HCT116 (cell line): Measurements from ENCODE around the gene SLC16A11. TPM values are rescaled to one million over a fixed set of nuclear protein-coding genes. Genes with fewer than 3 reads are reported as not detected.

Source experiments
- ATAC-seq: fragments of 200-7000 bp; cut with Tn5 transposase; 2 replicates; pipeline ENCODE4 v1.9.1; 2020; ENCODE audit warnings: mild to moderate bottlenecking, moderate library complexity
- BruUV-seq: library from RNA; stranded (reverse); fragments of 400-500 nt; replicated peaks from 2 replicates; lab custom pipeline; 2021; lab: Mats Ljungman, UMichigan
- CTCF ChIA-PET: fragments of 300-600 bp; sonication (Branson Sonifier 250); formaldehyde crosslinking; loops from one replicate; lab custom pipeline; 2021; ENCODE audit warnings: antibody characterized with exemption; lab: Charles Lee
- POLR2A ChIA-PET: fragments of 300-600, 350-600 bp; sonication (Branson Sonifier 250); formaldehyde crosslinking; loops from one replicate; lab custom pipeline; 2021; ENCODE audit warnings: antibody characterized with exemption; lab: Charles Lee
- RAD21 ChIA-PET, 2 experiments: fragments of 300-600 bp; sonication (Branson Sonifier 250); formaldehyde crosslinking; loops; one replicate each; lab custom pipeline; 2023; ENCODE audit warnings: low total read pairs in 2 of 2; ENCODE audit not compliant: uncharacterized antibody in 2 of 2, unreplicated experiment in 2 of 2, low non-redundant PET in 1 of 2; lab: Charles Lee
- DNase-seq: peaks from one replicate; pipeline ENCODE4 v3.0.0-alpha.2; 2010; ENCODE audit warnings: low read depth, low spot score
- H2AFZ ChIP-seq: fragments of 200-600 bp; shearing (Covaris generic), sonication (generic); 2 replicates; pipeline ENCODE4 v1.6.1; 2017; ENCODE audit warnings: low read depth, mixed run types, mixed read lengths, antibody characterized with exemption, low read length; ENCODE audit not compliant: poor library complexity, severe bottlenecking
- H3K27ac ChIP-seq: 2 replicates; pipeline ENCODE4 v1.5.1; 2012; ENCODE audit warnings: low read depth, low read length
- H3K27me3 ChIP-seq: fragments of 200-600 bp; sonication (generic); 2 replicates; pipeline ENCODE4 v1.6.1; 2016; ENCODE audit warnings: mixed run types, low read length, mixed read lengths; ENCODE audit not compliant: insufficient read depth
- H3K36me3 ChIP-seq, 2 experiments: fragments of 200-500 bp in 1 of 2; fragments of 200-600 bp in 1 of 2; sonication (Bioruptor generic) in 1 of 2; sonication (generic) in 1 of 2; 2 replicates each; pipeline versions ENCODE4 v1.5.1 to v1.6.1; 2014 to 2016; ENCODE audit warnings: low read length in 2 of 2, inconsistent platforms in 1 of 2, mixed read lengths in 1 of 2, mixed run types in 1 of 2; ENCODE audit not compliant: insufficient read depth in 2 of 2, control insufficient read depth in 1 of 2
- H3K4me1 ChIP-seq, 2 experiments: fragments of 200-600 bp in 1 of 2; sonication (generic) in 1 of 2; 2 replicates each; pipeline versions ENCODE4 v1.5.1 to v1.6.1; 2012 to 2017; ENCODE audit warnings: low read length in 2 of 2, inconsistent platforms in 1 of 2, mild to moderate bottlenecking in 1 of 2, mixed read lengths in 1 of 2, mixed run types in 1 of 2, moderate library complexity in 1 of 2; ENCODE audit not compliant: insufficient read depth in 2 of 2, control insufficient read depth in 1 of 2
- H3K4me2 ChIP-seq: fragments of 200-600 bp; sonication (generic); 2 replicates; pipeline ENCODE4 v1.6.1; 2017; ENCODE audit warnings: mixed run types, low read length, mixed read lengths
- H3K4me3 ChIP-seq, 2 experiments: fragments of 200-600 bp in 1 of 2; sonication (generic) in 1 of 2; replicated peaks in 1 of 2; 2 replicates each; pipeline ENCODE4 v1.5.1; 2011 to 2016; ENCODE audit warnings: low read length in 2 of 2, control low read depth in 1 of 2, low read depth in 1 of 2, mild to moderate bottlenecking in 1 of 2, mixed read lengths in 1 of 2, mixed run types in 1 of 2
- H3K79me2 ChIP-seq: fragments of 200-600 bp; sonication (generic); 2 replicates; pipeline ENCODE4 v1.6.1; 2017; ENCODE audit warnings: mild to moderate bottlenecking, mixed run types, low read length, moderate library complexity, mixed read lengths; ENCODE audit not compliant: insufficient read depth
- H3K9ac ChIP-seq: fragments of 200-600 bp; sonication (generic); 2 replicates; pipeline ENCODE4 v1.6.1; 2016; ENCODE audit warnings: low read length, mixed read lengths
- H3K9me2 ChIP-seq: fragments of 200-600 bp; sonication (generic), shearing (Covaris generic); 2 replicates; pipeline ENCODE4 v1.6.1; 2017; ENCODE audit warnings: mixed run types, mild to moderate bottlenecking, moderate library complexity; ENCODE audit not compliant: insufficient read depth
- H3K9me3 ChIP-seq, 2 experiments: fragments of 200-500 bp in 1 of 2; fragments of 200-600 bp in 1 of 2; sonication (Bioruptor generic) in 1 of 2; sonication (generic) in 1 of 2; 2 replicates each; pipeline ENCODE4 v1.6.1; 2014 to 2017; ENCODE audit warnings: low read length in 2 of 2, mixed read lengths in 2 of 2, inconsistent platforms in 1 of 2, low read depth in 1 of 2, mild to moderate bottlenecking in 1 of 2, mixed run types in 1 of 2, moderate library complexity in 1 of 2; ENCODE audit not compliant: control insufficient read depth in 1 of 2, insufficient read depth in 1 of 2
- H4K20me1 ChIP-seq: fragments of 200-600 bp; sonication (generic), shearing (Covaris generic); 2 replicates; pipeline ENCODE4 v1.6.1; 2017; ENCODE audit warnings: mixed run types, mild to moderate bottlenecking, moderate library complexity; ENCODE audit not compliant: insufficient read depth
- CBX3 ChIP-seq: IDR thresholded peaks from 2 replicates; pipeline ENCODE4 v1.6.1; 2012; ENCODE audit warnings: low read depth
- CEBPB ChIP-seq: IDR thresholded peaks from 2 replicates; pipeline ENCODE4 v1.6.1; 2012; ENCODE audit warnings: low read depth
- CTCF ChIP-seq, 3 experiments: fragments of 200-600 bp in 1 of 3; sonication (generic) in 1 of 3; IDR thresholded peaks in 2 of 3; conservative IDR thresholded peaks in 1 of 3; 2 replicates each; pipeline ENCODE4 v1.5.1; 2012 to 2017; ENCODE audit warnings: low read depth in 2 of 3, low read length in 2 of 3, antibody characterized with exemption in 1 of 3, borderline replicate concordance in 1 of 3, control low read depth in 1 of 3, mild to moderate bottlenecking in 1 of 3, mixed read lengths in 1 of 3, mixed run types in 1 of 3, moderate library complexity in 1 of 3; ENCODE audit not compliant: insufficient read depth in 1 of 3
- EGR1 ChIP-seq: IDR thresholded peaks from 2 replicates; pipeline ENCODE4 v1.6.1; 2012; ENCODE audit warnings: low read depth
- ELF1 ChIP-seq: IDR thresholded peaks from 2 replicates; pipeline ENCODE4 v1.6.1; 2012; ENCODE audit warnings: low read depth, borderline replicate concordance
- FOSL1 ChIP-seq: IDR thresholded peaks from 2 replicates; pipeline ENCODE4 v1.6.1; 2012; ENCODE audit warnings: low read depth
- JUND ChIP-seq: IDR thresholded peaks from 2 replicates; pipeline ENCODE4 v1.6.1; 2012
- MAX ChIP-seq: IDR thresholded peaks from 2 replicates; pipeline ENCODE4 v1.6.1; 2012
- POLR2A ChIP-seq: IDR thresholded peaks from 2 replicates; pipeline ENCODE4 v1.7.0; 2011; ENCODE audit warnings: borderline replicate concordance; ENCODE audit not compliant: insufficient read depth, insufficient read length; ENCODE audit errors: extremely low read depth
- SP1 ChIP-seq: IDR thresholded peaks from 2 replicates; pipeline ENCODE4 v1.6.1; 2012; ENCODE audit warnings: low read depth
- SRF ChIP-seq: IDR thresholded peaks from 2 replicates; pipeline ENCODE4 v1.6.1; 2012; ENCODE audit warnings: low read depth
- TCF7L2 ChIP-seq: IDR thresholded peaks from 2 replicates; pipeline ENCODE4 v1.7.0; 2011; ENCODE audit warnings: borderline replicate concordance, inconsistent platforms; ENCODE audit not compliant: insufficient read depth, insufficient read length; ENCODE audit errors: extremely low read depth
- ZFX ChIP-seq: fragments of 450-650 bp; IDR thresholded peaks from 2 replicates; pipeline ENCODE4 v1.6.1; 2017
- intact Hi-C: fragments of 100-400 bp; cut with micrococcal nuclease; formaldehyde crosslinking; loops from 2 replicates; pipeline ENCODE4 v1.10.0; 2022
- total RNA-seq: library from RNA; stranded (reverse); gene quantifications from one replicate; pipeline ENCODE4 v1.2.1, GENCODE V29; 2021; ENCODE audit not compliant: unreplicated experiment

SLC16A11 gene
- total RNA-seq, 1 experiment from 2014 or later, result not detected

- Histone ChIP-seq H3K9ac (peak overlapping the region; percentile 98), H3K36me3 (no peaks in the 10 kb centered on the region), H3K79me2 (peaks cover 56% of the 10 kb centered on the region), H4K20me1 (no peaks in the 10 kb centered on the region), H3K9me2 (no peaks in the 10 kb centered on the region), H3K27me3 (no peaks in the 10 kb centered on the region), H3K9me3 (no peaks in the 10 kb centered on the region), H3K4me1 (peaks cover 11 to 25% of the 10 kb centered on the region in 2 experiments; a peak in 3 of 4 replicates), H3K27ac (peak overlapping the region; percentile 94; the same call in 1 of the 2 replicates), H3K4me2 (peak overlapping the region; percentile 100), H3K4me3 (peak overlapping the region; percentile 61 to 74), H2AFZ (no peak overlapping the region)
- ChIA-PET POLR2A (no interaction called here), CTCF (interaction anchor here (0.9 kb wide), 1 partner anchor 168 kb away, joined by 3 read pairs; no protein-coding TSS in a partner anchor), RAD21 (no interaction called here)
- no peak for TF ChIP-seq CBX3
- TF ChIP-seq TCF7L2, result no peak
- TF ChIP-seq POLR2A, result no peak
- no peak for TF ChIP-seq ELF1
- TF ChIP-seq MAX, result no peak
- no peak for TF ChIP-seq SP1
- no peak for TF ChIP-seq FOSL1
- TF ChIP-seq CEBPB, result no peak
- TF ChIP-seq ZFX, result no peak
- TF ChIP-seq JUND, result no peak
- TF ChIP-seq SRF, result no peak
- no peak for TF ChIP-seq EGR1
- TF ChIP-seq CTCF (IDR thresholded peaks at IDR 0.05 in 2 of 3, conservative IDR thresholded peaks at IDR 0.05 in 1 of 3; ENCODE audit: borderline replicate concordance in 1 of 3, insufficient read depth in 1 of 3, low read depth in 2 of 3, low read length in 2 of 3), result no peak
- ATAC-seq (no peak), DNase-seq (no peak)
- no TSS peak for BruUV-seq
- intact Hi-C loops, result no loop called here
Measured at GRCh38 chr17:7011415-7011814, 32.5 kb downstream of the SLC16A11 start.
